CD1c-positive myeloid dendritic cell (primary cell): Measurements from ENCODE around the gene TBC1D4.
A peak's percentile ranks its signal among the peaks of the same experiment; 100 is the strongest.

Experiments
- DNase-seq: peaks from one replicate; pipeline ENCODE4 v3.0.0-alpha.2; 2016; ENCODE audit errors: extremely low spot score

Gene TBC1D4

GRCh38 chr13:75489502-75490263, 7.7 kb upstream of the TBC1D4 start:
- peak; percentile 60 for DNase-seq

- DNase-seq = no peak
These were observed 4.4 kb upstream of the TBC1D4 start for GRCh38 chr13:75486146-75487062.

GRCh38 chr13:75485286-75486062, 3.5 kb upstream of the TBC1D4 start:
- DNase-seq = no peak

GRCh38 chr13:75482820-75483079, 781 bp upstream of the TBC1D4 start:
- no peak for DNase-seq

GRCh38 chr13:75481176-75482069, 546 bp downstream of the TBC1D4 start:
- peak; percentile 32 for DNase-seq

- DNase-seq = peak; percentile 20
These were observed 1.2 kb downstream of the TBC1D4 start for GRCh38 chr13:75480671-75481175.

GRCh38 chr13:75479102-75479740, 2.7 kb downstream of the TBC1D4 start:
- peak; percentile 29 for DNase-seq

- DNase-seq = no peak
These were observed 3.3 kb downstream of the TBC1D4 start for GRCh38 chr13:75478659-75479058.

- no peak for DNase-seq
These were observed 7.0 kb downstream of the TBC1D4 start for GRCh38 chr13:75474956-75475355.

GRCh38 chr13:75473468-75473867, 8.5 kb downstream of the TBC1D4 start:
- peak; percentile 26 for DNase-seq

- DNase-seq = no peak
These were observed 11.3 kb downstream of the TBC1D4 start for GRCh38 chr13:75470676-75471075.

- no peak for DNase-seq
These were observed 12.9 kb downstream of the TBC1D4 start for GRCh38 chr13:75469047-75469446.

- DNase-seq = no peak
These were observed 13.4 kb downstream of the TBC1D4 start for GRCh38 chr13:75468602-75469001.

GRCh38 chr13:75468098-75468497, 13.9 kb downstream of the TBC1D4 start:
- DNase-seq = no peak

- DNase-seq = no peak
These were observed 14.8 kb downstream of the TBC1D4 start for GRCh38 chr13:75467040-75467728.

GRCh38 chr13:75465236-75465635, 16.7 kb downstream of the TBC1D4 start:
- no peak for DNase-seq

- no peak for DNase-seq
These were observed 20.7 kb downstream of the TBC1D4 start for GRCh38 chr13:75461314-75461713.

GRCh38 chr13:75460644-75461043, 21.3 kb downstream of the TBC1D4 start:
- DNase-seq = no peak

GRCh38 chr13:75458696-75459422, 23.1 kb downstream of the TBC1D4 start:
- no peak for DNase-seq
